NCI-H510A treated with DMSO at 0.1 percent for 48 hours (cell line): ENCODE data around the gene EFCAB11.

Experiments
- DNase-seq: peaks from one replicate; lab custom pipeline; 2025; lab: John Stamatoyannopoulos, UW

The EFCAB11 gene

GRCh38 chr14:89767131-89767530 lies 187.4 kb downstream of the EFCAB11 start:
- DNase-seq = no peak

DNA sequence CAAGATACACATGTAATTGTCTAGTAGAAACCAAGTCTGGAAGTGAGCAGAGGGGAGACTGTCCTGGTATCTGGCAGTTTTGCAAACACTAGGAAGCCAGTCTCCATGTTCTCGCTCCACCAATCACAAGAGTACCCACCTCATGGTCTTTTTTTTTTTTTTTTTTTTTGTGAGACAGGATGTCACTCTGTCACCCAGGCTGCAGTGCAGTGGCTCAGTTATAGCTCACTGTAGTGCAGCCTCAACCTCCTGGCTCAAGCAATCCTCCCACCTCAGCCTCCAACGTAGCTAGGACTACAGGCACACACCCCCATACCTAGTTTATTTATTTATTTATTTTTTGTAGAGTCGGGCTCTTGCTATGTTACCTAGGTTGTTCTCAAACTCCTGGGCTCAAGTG lies 189.2 kb downstream of the EFCAB11 start:
- DNase-seq = no peak

DNA sequence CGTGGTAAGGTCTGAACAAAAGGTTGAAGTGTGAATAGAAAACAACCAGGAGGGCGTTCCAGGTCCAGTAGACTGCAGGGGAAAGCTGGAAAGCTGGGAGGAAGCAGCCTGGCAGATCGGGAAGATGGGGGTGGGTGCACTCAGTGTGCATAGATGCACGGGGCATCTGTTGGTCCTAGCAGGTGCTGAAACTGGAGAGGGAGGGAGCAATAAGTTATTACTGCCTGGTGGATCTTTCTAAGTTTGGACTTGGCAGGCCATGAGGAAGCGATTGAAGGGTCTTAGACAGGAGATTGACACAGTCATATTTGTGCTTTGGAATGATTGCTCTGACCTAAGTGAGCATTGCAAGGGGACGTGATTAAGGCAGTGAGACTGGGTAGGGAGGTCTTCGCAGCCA lies 194.4 kb downstream of the EFCAB11 start:
- peak; percentile 30 for DNase-seq

DNA sequence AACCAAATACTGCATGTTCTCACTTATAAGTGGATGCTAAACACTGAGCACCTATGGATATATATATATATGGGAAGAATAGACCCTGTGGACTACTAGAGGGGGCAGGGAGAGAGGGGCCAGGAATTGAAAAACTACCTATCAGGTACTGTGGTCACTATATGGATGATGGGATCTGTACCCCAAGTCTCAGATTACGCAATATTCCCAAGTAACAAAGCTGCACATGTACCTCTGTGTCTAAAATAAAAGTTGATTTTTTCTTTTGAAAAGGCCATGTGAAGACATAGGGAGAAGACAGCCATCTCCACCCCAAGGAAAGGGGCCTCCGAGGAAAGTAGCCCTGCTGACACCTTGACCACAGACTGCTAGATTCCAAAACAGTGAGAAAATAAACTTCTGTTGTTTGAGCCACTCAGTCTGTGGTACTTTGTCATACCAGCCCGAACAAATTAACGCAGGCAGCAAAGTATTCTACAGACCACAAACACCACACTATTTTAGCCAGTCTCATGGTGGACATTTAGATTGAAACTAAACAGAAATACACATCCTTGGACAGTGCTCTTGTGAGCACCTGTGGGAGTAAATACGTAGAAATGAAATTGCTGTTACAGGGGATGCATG lies 197.1 kb downstream of the EFCAB11 start:
- DNase-seq = no peak

DNA sequence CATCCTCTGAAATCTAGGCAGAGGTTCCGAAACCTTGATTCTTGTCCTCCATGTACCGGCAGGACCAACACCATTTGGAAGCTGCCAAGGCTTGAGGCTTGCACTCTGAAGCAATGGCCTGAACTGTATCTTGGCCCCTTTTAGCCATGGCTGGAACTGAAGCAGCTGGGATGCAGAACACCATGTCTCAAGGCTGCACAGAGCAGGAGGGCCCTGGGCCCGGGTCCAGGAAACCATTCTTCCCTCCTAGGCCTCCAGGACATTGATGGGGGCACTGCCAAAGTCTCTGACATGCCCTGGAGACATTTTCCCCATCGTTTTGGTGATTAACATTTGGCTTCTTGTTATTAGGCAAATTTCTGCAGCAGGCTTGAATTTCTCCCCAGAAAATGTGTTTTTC lies 198.7 kb downstream of the EFCAB11 start:
- no peak for DNase-seq

GRCh38 chr14:89753828-89754412 lies 200.6 kb downstream of the EFCAB11 start:
- DNase-seq = no peak

DNA sequence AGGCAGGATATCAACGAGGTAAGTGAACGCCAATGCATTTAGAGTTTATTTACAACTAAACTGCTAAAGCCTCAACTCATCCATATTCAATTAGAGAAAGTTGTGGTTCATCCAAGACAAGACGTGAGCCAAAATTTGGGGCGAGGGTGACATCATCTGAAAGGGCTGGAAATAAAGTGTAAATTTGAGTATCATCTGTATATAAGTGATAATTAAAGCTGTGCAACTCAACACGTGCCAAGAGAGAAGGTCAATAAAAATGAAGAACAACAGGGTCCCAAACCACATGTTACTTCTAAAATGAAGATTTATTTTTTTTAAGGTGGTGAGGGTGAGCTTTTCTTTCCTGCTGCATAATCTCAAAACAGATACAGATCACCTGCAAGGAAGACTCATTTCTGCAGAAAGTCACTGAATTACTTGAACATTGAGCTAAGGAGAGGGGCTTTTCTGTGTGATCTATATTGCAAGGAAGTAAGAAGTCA lies 203.6 kb downstream of the EFCAB11 start:
- DNase-seq = no peak

- DNase-seq = no peak
Measured at GRCh38 chr14:89750281-89750755, 204.2 kb downstream of the EFCAB11 start.

DNA sequence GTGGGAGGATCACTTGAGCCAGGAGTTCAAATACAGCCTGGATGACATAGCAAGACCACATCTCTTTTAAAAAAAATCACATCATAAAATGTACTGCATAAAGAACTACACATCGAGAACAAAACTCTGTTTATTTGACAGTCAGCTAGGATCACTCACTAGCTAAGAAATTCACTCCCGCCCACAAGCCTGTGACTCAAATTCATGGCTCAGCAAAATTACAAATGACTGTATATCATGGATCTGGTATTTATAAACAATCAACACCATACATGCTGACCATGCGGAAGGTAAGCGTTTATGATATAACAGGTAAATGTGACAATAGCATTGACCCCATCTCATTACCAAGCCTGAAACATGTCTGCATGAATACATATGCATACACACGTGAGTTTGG lies 206.5 kb downstream of the EFCAB11 start:
- no peak for DNase-seq

- DNase-seq = no peak
Measured at GRCh38 chr14:89747126-89747525, 207.4 kb downstream of the EFCAB11 start.

DNA sequence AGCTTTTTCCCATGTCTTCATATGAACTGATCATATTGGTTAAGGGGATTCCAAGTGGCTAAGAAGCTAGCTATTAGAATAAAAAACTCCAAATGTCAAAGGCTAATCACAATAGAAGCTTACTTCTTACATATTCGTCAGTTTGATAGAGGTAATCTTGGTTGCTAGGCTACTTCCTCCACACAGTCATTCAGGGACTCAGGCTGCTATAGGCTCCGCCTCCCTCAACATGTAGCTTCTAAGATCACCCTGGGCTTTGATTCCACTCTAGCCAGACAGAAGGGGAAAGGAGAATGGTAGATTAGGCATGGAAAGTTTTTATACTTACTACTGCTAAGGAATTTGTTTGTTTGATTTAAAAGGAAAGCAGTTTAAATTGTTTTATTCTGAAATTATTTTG lies 207.9 kb downstream of the EFCAB11 start:
- DNase-seq = no peak

DNA sequence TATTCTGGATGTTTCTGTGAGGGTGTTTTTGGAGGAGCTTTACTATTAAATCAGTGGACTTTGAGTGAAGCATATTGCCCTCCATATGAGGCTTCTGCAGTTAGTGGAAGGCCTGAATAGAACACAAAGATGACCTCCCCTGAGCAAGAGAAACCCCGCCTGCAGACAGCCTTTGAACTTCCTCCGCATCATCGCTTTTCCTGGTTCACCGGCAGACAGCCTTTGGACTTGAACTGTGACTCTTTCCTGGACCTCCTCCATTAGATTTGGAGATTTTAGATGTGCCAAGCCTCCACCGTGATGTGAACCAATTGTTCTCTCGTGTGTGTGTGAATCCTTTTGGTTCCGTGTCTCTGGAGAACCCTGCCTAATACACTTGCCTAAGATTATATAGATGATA lies 208.4 kb downstream of the EFCAB11 start:
- DNase-seq = no peak
